H54 (cell line): Measurements from ENCODE around the gene DNAH1.

ENCODE experiments used
- DNase-seq: peaks from one replicate; pipeline ENCODE4 v3.0.0; 2011; ENCODE audit warnings: low spot score, mixed read lengths; ENCODE audit not compliant: insufficient read length
- FAIRE-seq: peaks from 3 replicates; lab custom pipeline; 2011; peaks lifted over from hg19 to GRCh38; lab: Jason Lieb, UNC
- POLR2A ChIP-seq: IDR thresholded peaks from 2 replicates; pipeline ENCODE4 v1.6.1; 2011; ENCODE audit warnings: low read depth, mild to moderate bottlenecking, low read length

Gene DNAH1

GRCh38 chr3:52381623-52382022, 65.5 kb downstream of the DNAH1 start:
- TF ChIP-seq POLR2A: no peak
- DNase-seq (no peak), FAIRE-seq (no peak)

- DNase-seq: no peak
- FAIRE-seq: no peak
- TF ChIP-seq POLR2A: no peak
These were observed 67.3 kb downstream of the DNAH1 start for GRCh38 chr3:52383446-52383845.

- no peak for TF ChIP-seq POLR2A
- no peak for DNase-seq
- FAIRE-seq: no peak
These were observed 68.1 kb downstream of the DNAH1 start for GRCh38 chr3:52384019-52384761.

GRCh38 chr3:52385157-52385556, 69.0 kb downstream of the DNAH1 start:
- TF ChIP-seq POLR2A: no peak
- no peak for FAIRE-seq
- DNase-seq: peak; percentile 44

- no peak for TF ChIP-seq POLR2A
- FAIRE-seq (no peak), DNase-seq (no peak)
These were observed 71.4 kb downstream of the DNAH1 start for GRCh38 chr3:52387481-52387880.

GRCh38 chr3:52388348-52388821, 72.3 kb downstream of the DNAH1 start:
- DNase-seq (no peak), FAIRE-seq (no peak)

GRCh38 chr3:52388933-52389332, 72.8 kb downstream of the DNAH1 start:
- no peak for TF ChIP-seq POLR2A
- no peak for FAIRE-seq
- no peak for DNase-seq

More at GRCh38 chr3:52388348-52388821, 72.3 kb downstream of the DNAH1 start:
- no peak for TF ChIP-seq POLR2A

GRCh38 chr3:52391096-52391495, 75.0 kb downstream of the DNAH1 start:
- no peak for DNase-seq
- no peak for TF ChIP-seq POLR2A
- no peak for FAIRE-seq

- FAIRE-seq (no peak), DNase-seq (no peak)
- no peak for TF ChIP-seq POLR2A
These were observed 76.3 kb downstream of the DNAH1 start for GRCh38 chr3:52392216-52392930.

- DNase-seq (no peak), FAIRE-seq (no peak)
- no peak for TF ChIP-seq POLR2A
These were observed 77.2 kb downstream of the DNAH1 start for GRCh38 chr3:52393131-52393807.

- FAIRE-seq: no peak
- DNase-seq: no peak
- no peak for TF ChIP-seq POLR2A
These were observed 78.0 kb downstream of the DNAH1 start for GRCh38 chr3:52393959-52394670.

GRCh38 chr3:52394751-52395502, 78.8 kb downstream of the DNAH1 start:
- no peak for TF ChIP-seq POLR2A
- DNase-seq: no peak
- FAIRE-seq: no peak

- no peak for TF ChIP-seq POLR2A
- DNase-seq (no peak), FAIRE-seq (no peak)
These were observed 79.4 kb downstream of the DNAH1 start for GRCh38 chr3:52395503-52395865.
